ENCODE measurements around the gene CLDN11.

CLDN11 gene

GRCh38 chr3:170473358-170473757 is 54.7 kb downstream of the CLDN11 start:
- no peak for DNase-seq

- no peak for DNase-seq
Measured at GRCh38 chr3:170475092-170475685, 56.5 kb downstream of the CLDN11 start.

GRCh38 chr3:170476291-170476690 is 57.6 kb downstream of the CLDN11 start:
- DNase-seq: no peak

- DNase-seq: no peak
Measured at GRCh38 chr3:170477395-170477794, 58.7 kb downstream of the CLDN11 start.

DNA sequence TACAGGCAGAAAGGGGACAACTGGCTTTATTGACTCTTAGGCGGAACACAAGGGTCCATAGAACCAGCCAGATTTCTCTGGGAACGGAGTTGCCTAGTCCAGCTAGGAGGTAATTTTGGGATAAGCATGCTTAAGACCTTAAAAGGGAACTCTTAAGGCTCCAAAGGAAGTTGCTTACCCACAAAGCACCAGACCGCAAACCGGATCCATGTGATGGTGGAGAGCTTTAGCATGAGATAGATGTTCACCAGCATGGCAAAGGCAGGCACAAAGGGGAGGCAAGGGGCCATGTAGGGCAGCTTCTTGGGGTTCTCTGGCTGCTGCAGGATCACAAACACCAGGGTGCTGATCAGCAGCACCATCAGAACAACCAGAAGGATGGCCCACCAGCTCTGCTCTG is 61.4 kb downstream of the CLDN11 start:
- DNase-seq: no peak

GRCh38 chr3:170482199-170482598 is 63.5 kb downstream of the CLDN11 start:
- DNase-seq: no peak

GRCh38 chr3:170483485-170484262 is 65.0 kb downstream of the CLDN11 start:
- DNase-seq: no peak
